Limb (tissue), 2 donors: Measurements from ENCODE around the gene STK17A.

ENCODE experiments used
- DNase-seq, 2 donors: peaks; one replicate each; pipeline ENCODE4 v3.0.0-alpha.2; 2016; ENCODE audit errors: extremely low spot score in 2 of 2

Gene STK17A

DNA sequence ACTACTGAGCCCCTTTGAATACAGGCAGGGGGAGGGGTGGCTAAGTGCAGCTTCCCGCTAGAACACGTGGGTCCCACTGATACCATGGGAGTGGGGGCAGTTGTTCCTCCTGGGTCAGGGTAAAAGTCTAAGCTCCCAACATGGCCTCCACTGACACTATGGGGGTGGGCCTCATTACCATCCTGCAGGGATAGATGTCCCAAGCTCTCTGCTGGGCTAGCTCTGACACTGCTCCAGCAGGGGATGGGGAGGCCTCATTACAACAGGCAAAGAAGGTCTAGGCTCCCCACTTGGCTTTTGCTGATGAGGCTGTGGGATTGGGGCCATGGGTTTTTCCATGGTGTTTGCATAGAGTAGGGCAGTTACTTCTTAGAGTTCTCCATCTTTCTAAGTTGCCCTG is 51.5 kb downstream of the STK17A start:
- DNase-seq = no peak

DNA sequence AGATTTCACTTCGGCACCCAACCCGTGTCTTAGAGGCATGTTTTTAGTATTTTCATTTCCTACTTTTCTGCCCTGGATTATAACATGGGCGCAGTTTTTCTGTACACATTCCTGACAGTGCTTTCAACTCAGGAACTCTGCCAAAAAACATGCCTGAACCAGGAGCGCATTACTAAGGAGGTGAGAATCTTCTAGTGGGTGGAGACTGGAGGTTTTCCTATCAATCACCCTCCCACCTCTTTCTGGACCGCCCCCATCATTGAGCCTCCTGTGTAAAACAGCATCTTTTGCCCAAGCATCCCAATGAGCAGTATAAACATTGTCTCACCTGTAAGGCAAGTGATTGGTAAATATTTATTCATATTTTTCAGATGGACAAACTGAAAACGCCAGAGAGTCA is 53.2 kb downstream of the STK17A start:
- no peak for DNase-seq

DNA sequence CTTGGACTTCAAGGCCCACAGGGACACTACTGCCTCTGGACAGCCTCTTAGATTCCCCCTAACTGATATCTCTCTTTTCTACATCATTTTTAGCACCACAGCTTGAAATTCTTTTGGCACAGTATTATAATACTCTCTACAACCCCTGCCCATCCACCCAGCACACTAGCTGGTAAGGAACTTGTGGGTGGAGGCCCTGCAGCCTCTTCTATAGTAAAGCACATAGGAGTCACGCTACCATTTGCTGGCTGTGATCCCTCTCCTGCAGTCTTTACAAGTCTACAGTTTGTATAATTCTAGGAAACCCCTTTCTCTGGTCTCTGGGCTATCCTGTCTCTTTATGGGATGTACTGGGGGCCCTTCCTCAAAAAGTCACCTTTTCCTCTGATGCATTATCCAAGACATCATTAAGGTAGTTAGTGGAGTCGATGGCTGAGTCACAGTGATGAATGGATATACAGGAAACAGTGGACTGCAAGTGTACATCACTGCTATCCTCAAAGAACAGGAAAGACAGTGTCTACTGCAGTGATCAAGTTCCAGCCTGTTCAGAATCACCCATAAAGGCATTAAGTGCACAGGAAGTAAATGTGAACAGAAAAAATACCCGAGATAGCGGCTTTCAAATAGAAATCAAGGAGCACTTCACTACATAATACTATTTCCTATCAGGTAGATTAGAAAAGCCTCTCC is 54.4 kb downstream of the STK17A start:
- DNase-seq = no peak

DNA sequence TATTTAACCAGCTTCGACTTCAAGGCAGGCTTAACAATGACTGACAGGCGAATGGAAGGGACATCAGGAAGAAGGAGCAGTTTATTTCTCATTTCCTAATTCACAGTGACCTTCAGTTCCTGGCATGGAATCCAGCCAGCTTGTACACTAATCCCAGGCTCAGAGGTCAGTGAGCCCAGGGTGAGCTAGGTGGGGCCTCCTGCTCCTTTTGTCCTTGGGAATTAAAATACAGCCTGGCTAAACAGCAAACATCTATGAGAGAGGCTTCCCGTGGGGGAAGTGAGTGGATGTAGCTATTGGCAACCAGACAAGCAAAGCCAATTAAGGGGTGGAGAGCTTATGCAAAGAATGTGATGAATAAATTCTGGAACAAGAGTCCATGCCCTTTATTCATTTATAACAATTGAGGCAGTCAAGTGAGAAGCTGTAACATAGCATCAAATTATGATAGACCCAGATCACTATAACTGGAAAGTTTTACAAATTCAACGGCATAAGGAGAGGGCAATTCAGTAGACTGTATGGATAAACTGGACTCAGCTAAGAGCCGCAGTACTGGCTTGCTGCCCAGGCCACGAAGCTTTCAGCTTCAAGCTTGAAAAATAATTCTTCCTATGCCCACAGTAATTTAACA is 57.1 kb downstream of the STK17A start:
- peak; percentile 36 to 48 for DNase-seq

DNA sequence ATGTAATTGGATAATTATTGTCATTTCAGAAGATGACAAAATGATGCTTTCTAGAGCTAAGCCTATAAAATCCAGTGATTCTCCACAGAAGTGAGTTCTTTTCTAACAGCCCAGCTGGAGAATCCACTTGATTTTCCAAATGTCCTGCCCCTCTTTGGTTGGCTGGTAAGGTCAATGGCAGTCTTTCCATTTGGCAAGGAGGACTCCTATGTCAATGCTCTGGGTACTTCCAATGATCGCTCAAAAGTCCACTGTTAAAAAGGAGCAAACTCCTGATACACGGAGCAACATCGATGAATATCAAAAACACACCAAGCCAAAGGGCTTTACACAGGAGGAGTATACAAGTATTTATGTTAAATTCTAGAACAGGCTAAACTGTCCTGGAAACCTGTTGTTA is 57.8 kb downstream of the STK17A start:
- DNase-seq = no peak

DNA sequence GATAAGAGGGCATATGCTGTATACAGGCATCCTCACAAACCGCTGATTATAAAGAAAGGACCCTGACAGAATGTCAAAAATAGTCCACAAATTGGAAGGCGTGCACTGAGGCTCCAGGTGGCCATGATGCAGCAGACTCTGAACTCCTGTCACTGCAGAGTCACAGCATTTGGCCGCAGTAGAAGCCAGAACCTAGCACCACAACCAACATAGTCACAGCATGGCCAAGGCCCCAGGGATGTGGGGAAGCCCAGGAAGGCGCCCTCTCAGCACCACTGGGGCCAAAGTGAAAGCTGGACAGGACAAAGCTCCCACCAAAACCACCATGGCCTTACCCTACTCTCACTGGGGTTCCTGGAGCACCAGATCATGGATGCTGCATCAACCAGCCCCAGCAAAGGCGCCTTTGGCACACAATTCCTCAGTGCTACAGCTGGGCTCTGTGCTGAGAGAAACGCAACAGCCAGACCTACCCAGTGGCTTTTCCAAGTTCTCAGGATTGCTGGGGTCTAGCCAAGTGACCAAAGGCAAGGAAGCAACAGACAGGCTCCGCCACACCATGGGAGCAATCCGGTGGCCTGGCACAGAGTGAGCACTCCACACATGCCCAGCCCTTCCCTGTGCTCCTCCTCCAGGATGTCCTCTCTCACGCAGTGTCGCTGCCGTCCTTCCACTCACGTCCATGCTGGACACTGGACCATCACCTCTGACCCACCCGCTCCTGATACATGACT is 60.2 kb downstream of the STK17A start:
- no peak for DNase-seq

DNA sequence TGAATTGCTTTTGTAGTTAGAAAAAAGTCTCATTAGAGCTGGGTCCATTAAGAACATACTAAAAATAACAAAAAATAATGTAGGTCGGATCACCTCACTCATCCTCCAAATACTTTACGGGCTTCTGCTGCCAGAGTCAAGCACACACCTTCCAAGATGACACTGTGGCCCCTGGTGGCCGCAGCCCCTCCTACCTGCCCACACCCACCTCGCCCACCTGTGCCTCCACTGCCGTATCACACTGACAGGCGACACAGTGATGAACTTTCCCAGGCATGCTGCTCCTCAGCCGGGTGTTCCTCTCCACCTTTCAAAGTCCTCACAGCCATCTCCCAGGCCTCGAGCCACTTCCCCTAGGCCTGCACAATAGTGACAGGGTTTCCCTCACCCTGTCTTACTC is 60.9 kb downstream of the STK17A start:
- DNase-seq = no peak

DNA sequence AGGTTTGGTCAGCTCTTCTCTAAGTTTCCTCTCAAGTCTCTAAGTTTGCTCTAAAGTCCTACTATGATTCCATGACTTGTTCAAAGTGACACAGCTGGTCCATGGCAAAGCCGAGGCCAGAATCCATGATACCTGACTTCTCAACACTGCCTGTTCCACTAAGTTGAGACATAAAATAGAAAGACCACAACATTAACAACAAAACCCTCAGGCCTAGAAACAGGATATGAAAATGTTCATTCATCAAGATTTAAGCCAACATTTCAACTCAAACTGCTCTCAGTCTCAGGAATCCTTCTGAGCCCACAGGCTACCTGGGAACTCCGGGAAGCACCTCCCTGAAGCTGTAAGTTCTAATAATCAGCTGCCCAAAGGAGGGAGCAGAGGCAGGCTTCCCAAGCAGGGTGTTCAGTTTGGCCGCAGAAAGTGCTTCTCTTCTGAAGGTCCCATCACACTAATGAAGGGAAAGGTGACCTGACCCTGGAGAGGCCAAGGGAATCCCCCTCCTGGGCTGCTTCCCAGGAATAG is 62.9 kb downstream of the STK17A start:
- DNase-seq = no peak

DNA sequence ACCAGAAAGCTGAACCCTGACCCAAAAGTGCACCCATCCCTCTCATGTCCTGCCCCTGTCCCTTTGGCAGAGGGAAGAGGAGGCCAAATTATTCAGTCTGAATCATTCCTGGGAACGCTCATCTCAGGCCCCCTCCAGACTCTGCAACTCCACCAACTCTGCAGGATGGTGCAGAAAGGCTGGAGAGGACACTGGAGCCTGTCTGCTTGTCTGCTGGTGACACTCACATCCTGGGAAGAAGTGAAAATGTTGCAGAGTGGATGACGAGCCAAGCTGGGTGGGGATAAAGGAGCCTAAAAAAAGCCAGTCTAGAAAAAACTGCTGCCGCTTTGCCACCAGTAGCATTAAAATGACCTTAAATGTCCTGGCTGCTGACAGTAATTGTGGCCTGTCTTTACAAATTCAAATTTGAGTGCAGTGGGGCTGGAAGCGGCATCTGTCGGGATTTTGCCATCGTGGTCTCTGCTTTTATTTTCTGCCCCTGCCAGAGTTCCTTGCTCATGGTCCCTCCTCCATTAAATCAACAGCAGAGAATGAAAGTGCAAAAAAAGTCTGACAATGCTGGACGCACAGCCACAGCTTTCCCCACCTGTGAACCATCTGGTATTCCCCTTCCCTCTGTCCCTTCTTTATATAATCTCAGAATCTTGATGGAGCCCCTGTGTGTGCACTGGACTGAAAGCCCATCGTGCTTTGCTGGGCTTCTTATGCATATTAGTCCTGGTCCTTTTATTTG is 63.9 kb downstream of the STK17A start:
- DNase-seq = no peak

DNA sequence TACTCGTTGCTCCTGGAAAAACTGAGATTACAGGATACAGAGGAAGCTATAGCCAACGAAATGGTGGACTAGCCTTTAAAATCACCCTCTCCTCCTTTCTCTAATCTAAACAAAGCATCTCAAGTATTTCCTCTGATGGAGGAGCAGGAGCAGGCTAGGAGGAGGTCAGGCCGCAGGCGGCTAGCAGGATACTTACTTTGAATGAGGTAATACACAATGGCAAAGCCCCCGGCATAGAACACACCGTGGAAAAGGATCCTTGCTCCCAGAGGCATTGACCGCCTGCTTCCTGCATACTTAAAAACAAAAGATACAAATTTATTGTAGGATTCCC is 64.4 kb downstream of the STK17A start:
- DNase-seq = no peak

DNA sequence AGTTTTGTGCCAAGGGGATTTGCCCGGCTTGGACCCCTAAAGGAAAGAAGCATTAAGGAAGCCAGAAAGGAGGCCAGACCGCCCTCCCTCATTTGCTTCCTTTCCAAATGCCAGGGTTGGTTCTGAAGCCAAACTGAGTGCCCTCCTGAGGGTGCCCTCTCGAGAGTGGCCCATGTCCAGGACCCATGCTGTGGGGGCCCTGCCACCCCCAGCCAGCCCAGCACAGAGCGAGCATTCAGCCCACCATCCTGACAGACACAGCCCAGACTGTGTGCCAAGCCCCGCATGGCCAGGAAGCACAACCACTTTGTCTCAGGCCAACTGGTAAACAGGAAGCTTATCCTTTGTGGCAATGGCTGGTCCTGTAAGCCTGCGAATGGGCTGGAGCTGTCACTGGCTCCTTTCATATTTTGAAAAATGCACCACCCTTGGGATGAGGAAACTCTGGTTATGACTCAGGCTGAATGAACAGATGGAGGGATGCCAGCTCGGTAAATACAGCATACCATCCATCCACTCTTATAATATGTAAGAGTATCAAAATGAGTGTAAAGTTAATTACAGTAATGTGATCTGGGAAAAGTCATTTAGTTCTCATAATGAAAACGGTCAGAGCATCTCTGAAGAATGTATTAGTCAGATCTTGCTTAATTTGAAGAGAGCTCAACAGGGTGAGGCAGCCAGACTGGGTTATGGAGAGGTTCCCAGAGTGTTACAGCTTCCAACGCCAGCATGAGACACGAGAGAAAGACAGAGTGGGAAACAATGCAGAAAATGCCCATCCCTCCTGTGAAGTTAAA is 65.0 kb downstream of the STK17A start:
- peak; percentile 47 to 57 for DNase-seq

DNA sequence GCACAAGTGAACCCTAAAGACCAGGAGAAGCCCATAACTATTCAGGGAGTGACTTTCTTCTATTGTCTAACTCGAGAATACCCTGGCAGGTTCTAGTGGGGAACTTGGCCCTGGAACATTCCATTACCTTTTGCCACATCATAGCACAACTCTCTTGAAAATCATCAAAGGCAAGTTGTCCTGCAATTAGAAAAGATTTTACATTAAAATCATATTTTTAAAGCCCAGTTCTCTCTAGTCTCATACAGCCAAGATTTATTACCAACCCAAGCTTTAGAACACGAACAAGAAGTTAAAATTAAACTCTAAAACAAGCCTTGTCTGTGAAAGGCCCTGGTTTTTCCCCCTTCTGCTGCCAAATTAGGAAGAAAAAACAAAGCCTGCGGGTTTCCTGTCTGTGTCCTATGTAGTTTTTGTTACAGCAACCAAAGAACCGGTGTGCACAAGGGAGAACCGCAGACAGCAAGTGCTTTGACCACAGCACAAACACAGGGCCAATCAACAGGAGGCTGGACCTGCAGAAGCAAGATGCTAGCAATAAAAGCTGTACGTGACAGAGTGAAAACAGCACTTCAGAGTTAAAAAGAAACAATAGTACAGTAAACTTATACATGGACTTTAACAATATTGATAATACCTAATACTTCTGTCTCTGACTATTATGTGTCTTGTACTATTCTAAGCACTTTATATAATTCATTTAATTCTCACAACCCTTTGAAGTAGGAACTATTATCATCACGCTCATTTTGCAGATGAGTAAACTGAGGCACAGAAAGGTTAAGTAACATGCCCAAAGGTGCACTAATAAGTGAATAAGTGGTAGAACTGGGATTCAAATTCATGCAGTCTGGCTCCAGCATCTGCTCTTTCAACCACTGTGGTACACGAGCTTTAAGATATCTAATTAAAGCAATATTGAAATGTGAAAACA is 65.8 kb downstream of the STK17A start:
- no peak for DNase-seq

DNA sequence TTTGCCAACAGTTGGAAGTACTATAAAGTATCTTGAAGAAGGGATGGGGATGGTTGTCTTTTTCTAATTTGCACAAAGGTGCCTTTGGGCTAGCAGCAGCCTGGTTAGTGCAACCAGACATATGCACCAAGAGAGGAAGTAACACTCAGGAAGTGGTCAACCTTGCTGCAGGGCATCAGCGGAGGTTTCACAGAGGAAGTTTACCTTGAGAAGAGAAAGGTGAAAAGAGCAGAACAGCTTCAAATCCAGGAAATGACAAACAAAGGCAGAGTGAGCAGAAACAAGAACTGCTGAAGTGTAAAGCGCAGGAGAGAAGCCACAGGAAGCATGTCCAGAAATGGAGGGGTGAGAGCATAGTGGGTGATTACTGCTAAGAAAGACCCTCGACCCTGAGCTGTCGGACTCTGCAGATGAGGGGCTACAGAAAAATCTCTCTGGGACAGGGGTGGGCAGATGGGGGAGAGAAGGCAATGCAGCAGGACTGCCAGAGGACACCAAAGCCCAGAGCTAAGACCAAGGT is 66.9 kb downstream of the STK17A start:
- no peak for DNase-seq

DNA sequence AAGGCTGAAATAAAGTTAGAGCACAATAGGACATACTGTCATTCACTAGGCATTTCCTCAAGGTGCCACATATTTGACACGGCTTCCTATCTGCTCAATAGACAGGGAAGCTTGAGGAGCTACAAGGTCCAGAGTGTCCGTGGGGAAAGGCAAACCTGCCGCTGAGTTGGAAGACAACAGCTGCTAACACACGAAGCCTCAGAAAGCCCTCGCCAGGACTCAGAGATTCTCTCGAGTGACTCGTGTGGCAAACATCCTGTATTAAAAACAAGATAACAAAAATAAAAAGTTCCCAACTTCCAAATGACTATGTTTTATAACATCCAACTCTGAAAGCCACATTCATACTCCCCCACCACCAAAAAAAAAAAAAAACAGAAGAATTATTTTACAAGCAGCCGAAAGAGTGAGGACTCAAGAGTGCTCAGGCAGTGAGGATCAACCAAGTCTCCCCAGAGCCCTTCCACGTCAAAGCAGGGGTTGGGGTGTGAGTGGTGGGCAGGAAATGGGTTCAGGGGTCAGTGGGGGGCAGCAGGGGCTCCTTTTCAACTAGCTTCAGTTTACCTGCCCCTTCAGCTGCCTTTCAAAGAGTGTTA is 67.6 kb downstream of the STK17A start:
- no peak for DNase-seq

DNA sequence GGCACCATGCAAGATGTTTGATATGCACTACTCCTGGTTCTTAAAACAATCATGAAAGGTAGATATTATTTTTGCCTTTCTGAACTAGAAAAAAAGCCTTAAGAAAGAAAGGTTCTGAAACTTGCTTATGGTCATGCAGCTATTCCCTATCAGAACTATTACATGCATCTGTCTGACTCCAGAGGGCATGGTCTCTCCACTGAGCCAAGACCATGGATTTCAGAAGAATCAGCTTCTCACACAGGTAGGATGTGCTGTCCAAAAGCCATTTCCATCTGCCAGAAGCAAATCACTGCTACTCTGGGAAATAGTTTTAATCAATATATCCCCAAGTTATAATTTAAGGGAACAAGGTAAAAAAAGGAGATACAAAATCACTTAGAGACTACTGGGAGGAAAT is 69.5 kb downstream of the STK17A start:
- DNase-seq = no peak

DNA sequence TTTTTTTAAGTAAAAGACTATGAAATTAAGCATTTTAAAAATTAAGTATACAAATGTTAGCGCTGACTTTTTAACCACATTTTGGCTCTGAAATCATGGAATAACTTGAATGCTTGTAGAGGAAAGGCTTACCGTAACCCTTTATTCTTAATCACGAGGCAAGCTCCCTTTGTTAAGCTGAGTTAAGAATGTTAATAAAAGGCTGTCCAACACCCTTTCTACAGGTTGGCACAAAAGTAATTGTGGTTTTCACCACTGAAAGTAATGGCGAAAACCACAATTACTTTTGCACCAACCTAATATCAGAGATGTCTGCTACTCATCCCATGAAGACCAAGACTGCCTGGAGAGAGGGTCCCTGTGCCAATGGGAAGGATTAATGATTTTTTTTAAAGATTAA is 70.6 kb downstream of the STK17A start:
- no peak for DNase-seq

DNA sequence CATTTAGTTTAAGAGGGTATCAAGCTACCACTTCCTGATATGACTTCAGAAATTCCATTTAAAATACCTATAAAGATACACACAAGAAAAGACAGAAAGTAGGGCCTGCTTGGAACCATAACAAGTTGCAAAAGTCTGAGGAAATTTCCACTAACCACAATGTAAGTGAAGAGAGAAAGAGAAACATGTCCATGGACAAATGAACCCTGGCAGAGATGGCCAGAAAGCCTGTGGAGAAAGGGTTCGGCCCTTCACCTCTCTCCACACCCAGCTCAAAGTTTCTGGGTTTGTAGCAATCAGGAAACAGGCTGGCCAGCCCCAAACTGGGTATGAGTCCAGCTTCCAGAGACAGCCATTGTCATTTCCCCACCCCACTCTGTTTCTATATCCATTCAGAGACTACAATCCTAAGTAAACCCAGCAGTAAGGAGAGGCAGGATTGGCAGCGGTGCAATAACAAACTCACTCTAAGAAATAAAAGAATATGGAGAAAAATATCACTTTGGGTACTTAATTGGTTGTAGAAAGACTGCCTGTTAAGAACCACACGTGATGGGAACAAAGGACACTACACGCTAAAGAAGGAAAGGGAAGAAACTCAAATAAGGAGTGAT is 71.1 kb downstream of the STK17A start:
- DNase-seq = no peak

DNA sequence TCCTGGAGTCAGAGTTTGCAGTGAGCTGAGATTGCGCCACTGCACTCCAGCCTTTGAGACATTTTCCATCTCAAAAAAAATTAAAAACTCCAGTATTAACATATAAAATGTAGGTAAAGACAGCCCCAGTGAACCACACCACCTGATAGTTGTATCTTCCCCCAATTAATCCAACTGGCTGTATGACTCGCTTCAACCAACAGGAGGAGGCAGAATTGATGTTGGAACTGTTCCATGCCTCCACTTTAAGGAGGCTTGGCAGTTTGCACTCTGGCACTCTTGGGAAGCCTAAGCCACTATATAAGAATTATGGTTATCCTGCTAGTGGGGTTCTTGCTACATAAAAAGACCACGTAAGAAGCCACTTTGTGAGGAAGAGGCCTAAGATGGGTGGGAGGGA is 72.7 kb downstream of the STK17A start:
- no peak for DNase-seq

DNA sequence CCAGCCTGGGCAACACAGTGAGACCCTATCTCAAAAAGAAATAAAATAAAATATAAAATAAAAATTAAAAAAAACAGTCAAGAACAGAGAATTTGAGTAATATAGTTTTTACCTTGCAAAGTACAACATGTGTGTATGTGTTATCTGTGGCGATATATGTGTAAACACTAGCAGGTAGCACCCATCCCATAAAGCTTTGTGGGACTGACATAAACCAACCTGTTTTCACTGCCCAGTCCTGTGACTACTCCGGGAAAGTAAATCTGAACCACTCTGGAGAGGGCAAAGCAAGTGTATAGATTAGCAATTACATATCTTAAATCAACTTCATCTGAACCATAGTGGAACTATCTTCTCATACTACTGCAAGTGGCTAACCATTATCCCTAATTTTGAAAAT is 74.1 kb downstream of the STK17A start:
- no peak for DNase-seq
